Tibial nerve (tissue), 4 donors: ENCODE results near the gene KIRREL3. TPM values are rescaled to one million over a fixed set of nuclear protein-coding genes. Genes with fewer than 3 reads are reported as not detected.

Experiments
- DNase-seq, 2 donors: peaks; one replicate each; pipeline ENCODE4 v3.0.0-alpha.2; 2019; ENCODE audit warnings: low spot score in 2 of 2
- H3K27ac ChIP-seq, 4 donors: fragments of 200-600 bp; sonication (generic) in 3 of 4; one replicate each; pipeline ENCODE4 v1.5.1; 2017 to 2019; ENCODE audit warnings: mild to moderate bottlenecking in 1 of 4
- H3K27me3 ChIP-seq, 2 donors: fragments of 200-600 bp; sonication (generic) in 1 of 2; one replicate each; pipeline versions ENCODE4 v1.5.1 to v1.6.0; 2017 to 2019
- H3K36me3 ChIP-seq, 3 donors: fragments of 200-600 bp; sonication (generic); one replicate each; pipeline ENCODE4 v1.5.1; 2018 to 2019
- H3K4me1 ChIP-seq, 4 donors: fragments of 200-600 bp; sonication (generic) in 3 of 4; one replicate each; pipeline ENCODE4 v1.5.1; 2017 to 2019
- H3K4me3 ChIP-seq, 4 donors: fragments of 200-600 bp; sonication (generic) in 3 of 4; one replicate each; pipeline ENCODE4 v1.5.1; 2017 to 2019; ENCODE audit warnings: mild to moderate bottlenecking in 1 of 4, moderate library complexity in 1 of 4
- H3K9me3 ChIP-seq, 4 donors: fragments of 200-600 bp; sonication (generic) in 3 of 4; one replicate each; pipeline ENCODE4 v1.5.1; 2017 to 2019
- EP300 ChIP-seq, 2 donors: sonication (generic); formaldehyde crosslinking; IDR thresholded peaks; one replicate each; pipeline ENCODE4 v1.6.1; 2017; ENCODE audit warnings: antibody characterized with exemption in 2 of 2, mild to moderate bottlenecking in 1 of 2
- POLR2A ChIP-seq, 2 donors: fragments of 450-650 bp; IDR thresholded peaks; one replicate each; pipeline ENCODE4 v1.6.1; 2017; ENCODE audit warnings: antibody characterized with exemption in 2 of 2, mild to moderate bottlenecking in 2 of 2, moderate library complexity in 2 of 2
- WGBS, 2 donors: methylation state at CpG; one replicate each; pipeline ENCODE4 v1.1.5; 2018; 5-methylcytosine and 5-hydroxymethylcytosine counted together
- total RNA-seq, 4 donors: library from RNA; depleted of rRNA; stranded (reverse); fragments of >200 nt; gene quantifications; one replicate each; pipeline ENCODE4 v1.1.0, GENCODE V29; 2016
- TF ChIP-seq, protein P1 (sequence below), 5 experiments: fragments of 200-600 bp in 3 of 5; fragments of 450-650 bp in 2 of 5; sonication (generic) in 3 of 5; IDR thresholded peaks; one replicate each; pipeline ENCODE4 v1.5.1; 2016 to 2019; ENCODE audit warnings: antibody characterized with exemption in 5 of 5, mild to moderate bottlenecking in 3 of 5, moderate library complexity in 2 of 5

KIRREL3 gene
- total RNA-seq, 4 donors from 2014 or later, result not detected

DNA sequence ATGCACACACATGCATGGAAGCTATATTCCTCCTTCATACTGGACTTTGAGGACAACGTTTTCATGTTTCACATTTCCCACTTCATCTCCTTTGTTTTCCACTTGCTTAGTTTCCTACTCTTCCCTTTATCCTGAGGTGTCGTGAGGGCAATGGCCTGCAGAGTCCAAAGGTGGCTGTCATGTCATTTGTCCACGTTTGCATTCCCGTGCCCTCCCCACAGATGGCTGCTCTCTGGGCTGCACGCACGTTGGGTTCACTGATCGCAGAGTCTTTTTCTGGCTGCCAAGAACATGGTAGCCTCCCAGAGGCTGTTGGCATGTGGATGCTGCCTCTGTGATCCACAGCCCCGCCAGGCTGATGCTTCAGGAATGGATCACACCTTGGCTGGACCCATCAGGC lies 389.1 kb downstream of the KIRREL3 start:
- H3K4me1 ChIP-seq, result peaks cover 0 to 5% (median 0%) of the 10 kb centered on the region in 4 donors
- H3K4me3 ChIP-seq, result no peak overlapping the region
- DNase-seq, result no peak
- no peak overlapping the region for H3K27ac ChIP-seq
- no peak for TF ChIP-seq EP300 (IDR thresholded peaks at IDR 0.05)
- TF ChIP-seq, protein P1, sequence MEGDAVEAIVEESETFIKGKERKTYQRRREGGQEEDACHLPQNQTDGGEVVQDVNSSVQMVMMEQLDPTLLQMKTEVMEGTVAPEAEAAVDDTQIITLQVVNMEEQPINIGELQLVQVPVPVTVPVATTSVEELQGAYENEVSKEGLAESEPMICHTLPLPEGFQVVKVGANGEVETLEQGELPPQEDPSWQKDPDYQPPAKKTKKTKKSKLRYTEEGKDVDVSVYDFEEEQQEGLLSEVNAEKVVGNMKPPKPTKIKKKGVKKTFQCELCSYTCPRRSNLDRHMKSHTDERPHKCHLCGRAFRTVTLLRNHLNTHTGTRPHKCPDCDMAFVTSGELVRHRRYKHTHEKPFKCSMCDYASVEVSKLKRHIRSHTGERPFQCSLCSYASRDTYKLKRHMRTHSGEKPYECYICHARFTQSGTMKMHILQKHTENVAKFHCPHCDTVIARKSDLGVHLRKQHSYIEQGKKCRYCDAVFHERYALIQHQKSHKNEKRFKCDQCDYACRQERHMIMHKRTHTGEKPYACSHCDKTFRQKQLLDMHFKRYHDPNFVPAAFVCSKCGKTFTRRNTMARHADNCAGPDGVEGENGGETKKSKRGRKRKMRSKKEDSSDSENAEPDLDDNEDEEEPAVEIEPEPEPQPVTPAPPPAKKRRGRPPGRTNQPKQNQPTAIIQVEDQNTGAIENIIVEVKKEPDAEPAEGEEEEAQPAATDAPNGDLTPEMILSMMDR (IDR thresholded peaks at IDR 0.05), result no peak
- 86 to 91% methylated on average over 8 of the region's 8 CpGs for WGBS, 2 donors
- no peaks in the 10 kb centered on the region for H3K9me3 ChIP-seq
- H3K27me3 ChIP-seq, result peaks cover 0 to 6% of the 10 kb centered on the region in 2 donors
- no peaks in the 10 kb centered on the region for H3K36me3 ChIP-seq

DNA sequence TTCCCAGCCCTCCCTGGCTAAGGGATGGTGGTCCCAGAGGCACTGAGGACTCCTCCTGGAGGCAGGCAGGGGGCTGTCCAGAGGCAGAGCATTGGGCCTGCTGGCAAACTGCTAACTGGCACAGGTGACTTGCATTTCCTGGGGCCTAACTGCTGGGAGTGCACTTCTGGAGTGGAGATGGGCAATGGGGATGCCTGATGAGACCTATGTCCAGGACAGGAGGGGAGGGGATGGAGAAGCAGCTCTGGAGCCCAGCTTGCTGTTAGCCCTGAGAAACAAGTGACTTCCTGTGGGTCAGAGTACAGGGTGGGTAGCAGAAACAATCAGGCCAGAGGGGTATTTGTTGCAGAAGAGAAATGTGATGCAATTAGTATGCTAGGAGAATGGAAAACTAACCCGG lies 391.9 kb downstream of the KIRREL3 start:
- H3K27ac ChIP-seq, result no peak overlapping the region
- peaks cover 0 to 5% (median 0%) of the 10 kb centered on the region in 4 donors for H3K4me1 ChIP-seq
- H3K27me3 ChIP-seq, result peaks cover 0 to 9% of the 10 kb centered on the region in 2 donors
- no peak for DNase-seq
- 38 to 48% methylated on average over 1 of the region's 1 CpG for WGBS, 2 donors
- no peaks in the 10 kb centered on the region for H3K36me3 ChIP-seq
- no peak overlapping the region for H3K4me3 ChIP-seq
- TF ChIP-seq, protein P1 (IDR thresholded peaks at IDR 0.05), result no peak
- TF ChIP-seq EP300 (IDR thresholded peaks at IDR 0.05) (no peak), POLR2A (IDR thresholded peaks at IDR 0.05) (no peak)
- no peaks in the 10 kb centered on the region for H3K9me3 ChIP-seq

DNA sequence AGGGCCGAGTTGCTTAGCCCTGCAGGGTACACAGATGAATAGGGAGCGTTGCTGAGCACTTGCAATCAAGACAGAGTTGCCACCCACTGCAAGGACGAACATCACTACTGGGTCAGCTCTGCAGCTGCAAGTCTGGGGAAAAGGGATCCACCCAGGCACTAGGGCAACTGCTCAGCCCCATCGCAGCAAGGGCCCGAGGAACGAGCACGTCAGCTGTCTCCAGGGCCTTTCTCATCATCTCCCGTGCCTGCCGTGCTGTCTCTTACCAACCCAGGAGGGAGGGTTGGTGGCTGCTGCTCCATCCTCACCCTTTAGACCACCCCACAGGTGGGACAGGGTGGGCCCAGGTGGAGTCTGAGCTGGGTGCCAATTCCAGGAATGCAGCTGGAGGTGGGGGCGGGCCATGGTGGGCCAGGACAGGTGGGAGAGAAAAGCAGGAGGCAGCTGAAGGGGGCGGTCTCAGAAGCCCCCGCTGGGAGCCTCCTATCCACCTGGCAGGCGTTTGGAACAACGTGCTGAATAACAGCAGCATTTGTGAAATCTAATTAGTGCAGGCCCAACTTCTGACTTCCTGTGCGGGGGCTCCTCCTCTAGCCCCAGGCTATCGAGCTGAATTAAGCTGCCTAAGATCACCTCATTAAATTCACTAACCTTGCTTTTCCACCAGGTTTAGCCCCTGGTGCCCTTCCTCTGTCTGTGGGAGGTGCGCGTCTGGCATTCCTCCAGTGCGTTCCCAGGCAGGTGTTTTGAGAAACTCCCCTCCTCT lies 392.6 kb downstream of the KIRREL3 start:
- H3K27me3 ChIP-seq, result peaks cover 0 to 9% of the 10 kb centered on the region in 2 donors
- TF ChIP-seq POLR2A (IDR thresholded peaks at IDR 0.05) (no peak), EP300 (IDR thresholded peaks at IDR 0.05) (no peak)
- TF ChIP-seq, protein P1 (IDR thresholded peaks at IDR 0.05), result no peak
- H3K4me3 ChIP-seq, result no peak overlapping the region
- no peaks in the 10 kb centered on the region for H3K36me3 ChIP-seq
- WGBS, 2 donors, result 55 to 63% methylated on average over 19 of the region's 19 CpGs
- H3K9me3 ChIP-seq, result no peaks in the 10 kb centered on the region
- no peak for DNase-seq
- peaks cover 0 to 5% (median 0%) of the 10 kb centered on the region in 4 donors for H3K4me1 ChIP-seq
- H3K27ac ChIP-seq, result no peak overlapping the region

DNA sequence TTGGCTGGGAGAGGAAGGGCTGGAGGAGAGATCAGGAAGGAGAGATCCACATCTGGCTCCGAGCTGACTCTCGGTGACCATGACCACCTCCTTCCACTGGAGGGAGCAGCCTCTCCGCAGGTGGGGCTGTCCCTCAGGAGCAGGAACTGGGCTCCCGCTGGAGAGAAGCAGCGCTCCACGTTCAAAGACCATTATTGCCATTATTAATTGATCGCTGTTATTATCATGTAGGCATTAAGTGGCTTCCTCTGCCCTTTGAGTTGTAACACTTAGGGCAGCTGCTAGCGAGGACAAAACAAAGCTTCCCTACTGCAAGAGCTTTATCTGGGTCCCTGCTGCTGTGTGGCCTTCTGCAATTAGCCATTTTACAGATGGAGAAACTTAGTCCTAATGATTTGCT lies 393.2 kb downstream of the KIRREL3 start:
- peaks cover 0 to 9% of the 10 kb centered on the region in 2 donors for H3K27me3 ChIP-seq
- H3K27ac ChIP-seq, result no peak overlapping the region
- H3K4me1 ChIP-seq, result peaks cover 0 to 11% (median under 1%) of the 10 kb centered on the region in 4 donors
- no peaks in the 10 kb centered on the region for H3K9me3 ChIP-seq
- no peak overlapping the region for H3K4me3 ChIP-seq
- TF ChIP-seq POLR2A (IDR thresholded peaks at IDR 0.05), result no peak
- TF ChIP-seq, protein P1 (IDR thresholded peaks at IDR 0.05), result peak; percentile 24 to 59 (median 43)
- DNase-seq, result peak; percentile 17 to 18
- H3K36me3 ChIP-seq, result no peaks in the 10 kb centered on the region
- WGBS, 2 donors, result 12% methylated on average over 7 to 8 of the region's 8 CpGs

DNA sequence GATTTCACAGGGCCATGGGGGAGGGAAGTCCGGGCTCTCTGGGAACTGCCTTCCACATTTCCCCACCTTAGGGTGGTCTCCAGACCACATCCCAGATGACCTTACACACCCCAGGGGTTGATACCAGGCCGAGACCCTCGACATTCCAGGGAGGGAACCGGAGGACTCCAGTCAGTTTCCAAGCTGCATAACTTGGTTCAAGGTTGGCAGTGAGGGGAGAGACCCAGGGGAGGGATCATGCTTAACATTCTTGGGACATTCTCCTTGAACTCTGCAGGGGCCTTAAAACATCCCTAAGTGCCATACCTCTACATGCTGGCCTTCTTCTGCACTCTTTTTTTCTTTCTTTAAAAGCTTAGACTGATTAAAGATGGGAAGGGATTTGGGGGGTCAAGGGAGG lies 394.1 kb downstream of the KIRREL3 start:
- TF ChIP-seq, protein P1 (IDR thresholded peaks at IDR 0.05), result no peak
- no peak for TF ChIP-seq POLR2A (IDR thresholded peaks at IDR 0.05)
- TF ChIP-seq EP300 (IDR thresholded peaks at IDR 0.05), result no peak
- H3K27me3 ChIP-seq, result peaks cover 0 to 9% of the 10 kb centered on the region in 2 donors
- H3K27ac ChIP-seq, result no peak overlapping the region
- H3K4me1 ChIP-seq, result peaks cover 0 to 19% (median 5%) of the 10 kb centered on the region in 4 donors
- DNase-seq, result no peak
- no peak overlapping the region for H3K4me3 ChIP-seq
- H3K9me3 ChIP-seq, result no peaks in the 10 kb centered on the region
- no peaks in the 10 kb centered on the region for H3K36me3 ChIP-seq
- 52 to 84% methylated on average over 4 of the region's 4 CpGs for WGBS, 2 donors
